Neuronal stem cell (in vitro differentiated cells): ENCODE measurements around the gene PRDM1.

Source experiments
- DNase-seq: peaks from one replicate; pipeline ENCODE4 v3.0.0-alpha.2; 2013; ENCODE audit warnings: low spot score
- H2AFZ ChIP-seq: one replicate; pipeline ENCODE4 v1.6.1; 2013; ENCODE audit warnings: mild to moderate bottlenecking, low read length, inconsistent platforms
- H2AK5ac ChIP-seq: 2 replicates; pipeline ENCODE4 v1.6.1; 2013; ENCODE audit warnings: low read depth, mild to moderate bottlenecking, inconsistent platforms, low read length, moderate library complexity, mixed read lengths
- H2BK120ac ChIP-seq: 2 replicates; pipeline ENCODE4 v1.6.1; 2013; ENCODE audit warnings: low read depth, mild to moderate bottlenecking, inconsistent platforms, low read length, moderate library complexity, mixed read lengths
- H2BK12ac ChIP-seq: one replicate; pipeline ENCODE4 v1.6.1; 2013; ENCODE audit warnings: low read length, inconsistent platforms
- H2BK15ac ChIP-seq: 2 replicates; pipeline ENCODE4 v1.6.1; 2013; ENCODE audit warnings: mild to moderate bottlenecking, low read length, inconsistent platforms, mixed read lengths
- H2BK5ac ChIP-seq: one replicate; pipeline ENCODE4 v1.6.1; 2013; ENCODE audit warnings: inconsistent platforms, mild to moderate bottlenecking, low read length, moderate library complexity
- H3K14ac ChIP-seq: one replicate; pipeline ENCODE4 v1.6.1; 2013; ENCODE audit warnings: low read length, inconsistent platforms
- H3K18ac ChIP-seq: 2 replicates; pipeline ENCODE4 v1.6.1; 2013; ENCODE audit warnings: low read length, inconsistent platforms
- H3K23ac ChIP-seq: 2 replicates; pipeline ENCODE4 v1.6.1; 2013; ENCODE audit warnings: low read depth, mild to moderate bottlenecking, mixed read lengths, low read length, inconsistent platforms; ENCODE audit not compliant: poor library complexity
- H3K27ac ChIP-seq: replicated peaks from 3 replicates; pipeline ENCODE4 v1.5.1; 2013; ENCODE audit warnings: low read length, inconsistent platforms
- H3K27me3 ChIP-seq, 3 experiments: 2 replicates each; pipeline ENCODE4 v1.6.1; 2013; ENCODE audit warnings: low read length in 3 of 3, mild to moderate bottlenecking in 2 of 3, inconsistent platforms in 1 of 3, low read depth in 1 of 3, mixed read lengths in 1 of 3, moderate library complexity in 1 of 3; ENCODE audit not compliant: control insufficient read depth in 3 of 3, insufficient read depth in 3 of 3
- H3K36me3 ChIP-seq, 2 donors: replicated peaks in 1 of 2; 2 replicates each; pipeline ENCODE4 v1.6.1; 2013; ENCODE audit warnings: low read length in 2 of 2; ENCODE audit not compliant: control insufficient read depth in 2 of 2, insufficient read depth in 2 of 2
- H3K4ac ChIP-seq: 2 replicates; pipeline ENCODE4 v1.6.1; 2013; ENCODE audit warnings: inconsistent platforms, mild to moderate bottlenecking, low read length, moderate library complexity
- H3K4me1 ChIP-seq, 2 donors: 1 replicate in 1 of 2; 2 replicates in 1 of 2; pipeline ENCODE4 v1.6.1; 2013; ENCODE audit warnings: low read length in 2 of 2, low read depth in 1 of 2; ENCODE audit not compliant: control insufficient read depth in 2 of 2, insufficient read depth in 1 of 2
- H3K4me2 ChIP-seq: one replicate; pipeline ENCODE4 v1.6.1; 2013; ENCODE audit warnings: mild to moderate bottlenecking, low read length, inconsistent platforms; ENCODE audit not compliant: insufficient read depth, poor library complexity, severe bottlenecking
- H3K4me3 ChIP-seq, 2 donors: 2 replicates each; pipeline ENCODE4 v1.5.1; 2013; ENCODE audit warnings: low read length in 2 of 2, mild to moderate bottlenecking in 2 of 2, inconsistent platforms in 1 of 2, moderate library complexity in 1 of 2
- H3K79me1 ChIP-seq: one replicate; pipeline ENCODE4 v1.6.1; 2013; ENCODE audit warnings: low read depth, mild to moderate bottlenecking, inconsistent platforms, low read length, moderate library complexity
- H3K9ac ChIP-seq: one replicate; pipeline ENCODE4 v1.6.1; 2013; ENCODE audit warnings: mild to moderate bottlenecking, low read depth, low read length, inconsistent platforms; ENCODE audit not compliant: poor library complexity
- H3K9me3 ChIP-seq, 2 donors: replicated peaks in 1 of 2; 2 replicates each; pipeline versions ENCODE3 to v1.6.1; 2013; ENCODE audit warnings: low read length in 2 of 2, mild to moderate bottlenecking in 2 of 2, inconsistent platforms in 1 of 2, low read depth in 1 of 2, mixed read lengths in 1 of 2, moderate library complexity in 1 of 2; ENCODE audit not compliant: control insufficient read depth in 2 of 2, insufficient read depth in 1 of 2
- H4K8ac ChIP-seq: one replicate; pipeline ENCODE4 v1.6.1; 2013; ENCODE audit warnings: low read depth, mild to moderate bottlenecking, inconsistent platforms, low read length, moderate library complexity
- H4K91ac ChIP-seq: one replicate; pipeline ENCODE4 v1.6.1; 2013; ENCODE audit warnings: low read length, low read depth, mild to moderate bottlenecking, inconsistent platforms; ENCODE audit not compliant: poor library complexity
- WGBS, 2 donors: extraction: QIAGEN DNeasy Blood & Tissue Kit; methylation state at CpG; one replicate each; pipeline ENCODE4 v1.1.7; 2013; ENCODE audit warnings: missing lambda C conversion rate in 2 of 2, mixed read lengths in 1 of 2; ENCODE audit not compliant: insufficient read length in 2 of 2, insufficient replicate concordance in 1 of 2; ENCODE audit errors: extremely low coverage in 2 of 2; 5-methylcytosine and 5-hydroxymethylcytosine counted together

The PRDM1 gene

GRCh38 chr6:106084106-106084988 lies 1.8 kb upstream of the PRDM1 start:
- H4K8ac ChIP-seq: no peak overlapping the region
- H2BK120ac ChIP-seq: no peak overlapping the region
- no peak overlapping the region for H2BK5ac ChIP-seq
- H3K79me1 ChIP-seq: no peaks in the 10 kb centered on the region
- no peak overlapping the region for H3K14ac ChIP-seq
- no peak overlapping the region for H2AK5ac ChIP-seq
- H2AFZ ChIP-seq: no peak overlapping the region
- no CpG with 5 or more reads among the region's 5 CpGs for WGBS, 2 donors
- H3K23ac ChIP-seq: no peak overlapping the region
- H3K4me3 ChIP-seq: no peak overlapping the region
- no peak overlapping the region for H3K4ac ChIP-seq
- H3K18ac ChIP-seq: no peak overlapping the region
- no peaks in the 10 kb centered on the region for H3K9me3 ChIP-seq
- no peak overlapping the region for H3K27ac ChIP-seq
- DNase-seq: no peak
- H3K36me3 ChIP-seq: no peaks in the 10 kb centered on the region
- peaks cover 9 to 25% of the 10 kb centered on the region in 2 donors for H3K4me1 ChIP-seq
- H4K91ac ChIP-seq: no peak overlapping the region
- no peak overlapping the region for H2BK15ac ChIP-seq
- no peak overlapping the region for H3K4me2 ChIP-seq
- no peak overlapping the region for H3K9ac ChIP-seq
- peaks cover 0 to 83% (median 0%) of the 10 kb centered on the region in 3 experiments for H3K27me3 ChIP-seq
- no peak overlapping the region for H2BK12ac ChIP-seq

- no peak overlapping the region for H2BK15ac ChIP-seq
- no peaks in the 10 kb centered on the region for H3K9me3 ChIP-seq
- H4K8ac ChIP-seq: no peak overlapping the region
- no peak overlapping the region for H3K4me3 ChIP-seq
- H3K4me1 ChIP-seq: peaks cover 9 to 20% of the 10 kb centered on the region in 2 donors
- no peak overlapping the region for H3K27ac ChIP-seq
- no peak overlapping the region for H2AK5ac ChIP-seq
- H3K36me3 ChIP-seq: no peaks in the 10 kb centered on the region
- no peak overlapping the region for H4K91ac ChIP-seq
- no peak overlapping the region for H3K9ac ChIP-seq
- no peak overlapping the region for H3K14ac ChIP-seq
- H3K4ac ChIP-seq: no peak overlapping the region
- H3K4me2 ChIP-seq: peak overlapping the region; percentile 87
- no peak overlapping the region for H2BK12ac ChIP-seq
- H2BK5ac ChIP-seq: no peak overlapping the region
- H3K18ac ChIP-seq: no peak overlapping the region
- no peak overlapping the region for H2BK120ac ChIP-seq
- no CpG with 5 or more reads among the region's 7 CpGs for WGBS, 2 donors
- H2AFZ ChIP-seq: no peak overlapping the region
- no peak for DNase-seq
- H3K79me1 ChIP-seq: no peaks in the 10 kb centered on the region
- peaks cover 0 to 89% (median 0%) of the 10 kb centered on the region in 3 experiments for H3K27me3 ChIP-seq
- no peak overlapping the region for H3K23ac ChIP-seq
These were observed 996 bp upstream of the PRDM1 start for GRCh38 chr6:106084989-106085691.

GRCh38 chr6:106085692-106085983 lies 498 bp upstream of the PRDM1 start:
- H3K4me3 ChIP-seq: no peak overlapping the region
- no peaks in the 10 kb centered on the region for H3K79me1 ChIP-seq
- no peak overlapping the region for H3K14ac ChIP-seq
- H2BK12ac ChIP-seq: no peak overlapping the region
- peak overlapping the region; percentile 89 for H2AFZ ChIP-seq
- no peak overlapping the region for H4K8ac ChIP-seq
- H3K27ac ChIP-seq: no peak overlapping the region
- no peak overlapping the region for H3K9ac ChIP-seq
- no peak overlapping the region for H2AK5ac ChIP-seq
- no peak overlapping the region for H2BK15ac ChIP-seq
- H3K23ac ChIP-seq: no peak overlapping the region
- H3K4ac ChIP-seq: no peak overlapping the region
- peaks cover 0 to 90% (median 0%) of the 10 kb centered on the region in 3 experiments for H3K27me3 ChIP-seq
- no peaks in the 10 kb centered on the region for H3K36me3 ChIP-seq
- no peak overlapping the region for H2BK120ac ChIP-seq
- no CpG with 5 or more reads among the region's 6 CpGs for WGBS, 2 donors
- no peak overlapping the region for H3K18ac ChIP-seq
- no peak for DNase-seq
- H2BK5ac ChIP-seq: no peak overlapping the region
- no peak overlapping the region for H4K91ac ChIP-seq
- peak overlapping the region; percentile 87 for H3K4me2 ChIP-seq
- peaks cover 9 to 17% of the 10 kb centered on the region in 2 donors for H3K4me1 ChIP-seq
- H3K9me3 ChIP-seq: no peaks in the 10 kb centered on the region

- Histone ChIP-seq H2BK12ac (no peak overlapping the region), H3K27me3 (peaks cover 0 to 81% (median 0%) of the 10 kb centered on the region in 3 experiments), H3K4me2 (no peak overlapping the region), H2AFZ (no peak overlapping the region), H2BK120ac (no peak overlapping the region), H3K9ac (no peak overlapping the region), H3K4ac (no peak overlapping the region), H3K23ac (no peak overlapping the region), H4K8ac (no peak overlapping the region), H2BK5ac (no peak overlapping the region), H3K14ac (no peak overlapping the region), H3K36me3 (no peaks in the 10 kb centered on the region), H2BK15ac (no peak overlapping the region), H3K79me1 (no peaks in the 10 kb centered on the region), H3K4me1 (peaks cover 9 to 13% of the 10 kb centered on the region in 2 donors), H3K4me3 (no peak overlapping the region), H4K91ac (no peak overlapping the region), H3K27ac (no peak overlapping the region), H2AK5ac (no peak overlapping the region), H3K18ac (no peak overlapping the region), H3K9me3 (no peaks in the 10 kb centered on the region)
- DNase-seq: no peak
- WGBS, 2 donors: no CpG with 5 or more reads among the region's 3 CpGs
These were observed 659 bp downstream of the PRDM1 start for GRCh38 chr6:106086814-106087175.
